ENCODE results near the gene GPR27.

Gene GPR27

GRCh38 chr3:71742621-71743020 is 11.0 kb upstream of the GPR27 start:
- peaks cover 14% of the 10 kb centered on the region for H3K27me3 ChIP-seq (ENCODE audit: control insufficient read depth, insufficient read depth, low read length)
- peaks cover 17% of the 10 kb centered on the region for H3K9me3 ChIP-seq (replicated peaks; ENCODE audit: low read length)
- no peaks in the 10 kb centered on the region for H3K4me1 ChIP-seq (ENCODE audit: control insufficient read depth, insufficient read depth, low read length)
- H3K36me3 ChIP-seq (ENCODE audit: insufficient read depth, low read length): no peaks in the 10 kb centered on the region
- H3K9ac ChIP-seq (ENCODE audit: low read depth, low read length): no peak overlapping the region
- H3K4me3 ChIP-seq (ENCODE audit: low read length): no peak overlapping the region
- no peak overlapping the region for H3K4me2 ChIP-seq (ENCODE audit: low read length)

DNA sequence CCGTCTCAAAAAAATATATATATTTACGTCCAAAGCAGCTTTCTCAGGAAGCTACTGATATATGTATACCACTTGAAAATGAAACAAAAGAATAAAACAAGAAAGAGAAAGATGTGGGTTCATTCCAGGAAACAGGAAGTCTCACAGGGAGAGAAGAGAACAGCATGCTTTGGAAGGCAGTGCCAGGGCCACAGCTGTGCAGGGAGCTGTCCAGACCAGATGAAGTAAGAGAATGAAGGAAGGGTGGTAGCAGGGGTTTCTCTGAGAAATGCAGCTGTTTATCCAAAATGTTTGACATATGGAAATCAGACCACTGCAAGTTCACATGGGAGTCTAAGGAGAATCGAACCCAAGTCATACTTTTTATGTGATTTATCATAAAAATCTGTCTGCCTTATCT is 8.9 kb upstream of the GPR27 start:
- Histone ChIP-seq H3K36me3 (ENCODE audit: insufficient read depth, low read length) (no peaks in the 10 kb centered on the region), H3K4me1 (ENCODE audit: control insufficient read depth, insufficient read depth, low read length) (no peaks in the 10 kb centered on the region), H3K27me3 (ENCODE audit: control insufficient read depth, insufficient read depth, low read length) (peaks cover 9% of the 10 kb centered on the region), H3K9me3 (replicated peaks; ENCODE audit: low read length) (peaks cover 17% of the 10 kb centered on the region), H3K9ac (ENCODE audit: low read depth, low read length) (no peak overlapping the region), H3K4me3 (ENCODE audit: low read length) (no peak overlapping the region), H3K4me2 (ENCODE audit: low read length) (no peak overlapping the region)

DNA sequence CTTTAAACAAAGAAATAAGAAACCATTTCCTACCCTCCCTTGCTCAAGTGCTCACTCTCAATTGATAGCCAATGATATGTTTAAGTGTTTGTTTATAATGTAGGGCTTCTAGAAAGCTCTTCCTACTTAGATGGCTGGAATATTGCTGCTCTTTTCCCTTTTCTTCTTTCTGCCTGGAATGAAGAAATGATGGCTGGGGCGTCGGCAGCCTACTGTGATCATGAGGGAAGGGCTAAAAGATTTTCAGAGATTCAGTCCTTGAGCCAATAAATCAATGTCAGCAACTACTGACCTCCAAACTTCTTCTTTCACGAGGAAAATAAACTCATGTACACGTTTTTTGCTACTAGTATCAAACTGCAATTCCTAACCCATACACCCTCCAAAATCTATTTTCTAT is 2.1 kb upstream of the GPR27 start:
- Histone ChIP-seq H3K4me1 (ENCODE audit: control insufficient read depth, insufficient read depth, low read length) (no peaks in the 10 kb centered on the region), H3K27me3 (ENCODE audit: control insufficient read depth, insufficient read depth, low read length) (peaks cover 62% of the 10 kb centered on the region), H3K9me3 (replicated peaks; ENCODE audit: low read length) (no peaks in the 10 kb centered on the region), H3K9ac (ENCODE audit: low read depth, low read length) (no peak overlapping the region), H3K4me2 (ENCODE audit: low read length) (no peak overlapping the region), H3K4me3 (ENCODE audit: low read length) (no peak overlapping the region), H3K36me3 (ENCODE audit: insufficient read depth, low read length) (no peaks in the 10 kb centered on the region)

- H3K27me3 ChIP-seq (ENCODE audit: control insufficient read depth, insufficient read depth, low read length): peaks cover 75% of the 10 kb centered on the region
- H3K4me2 ChIP-seq (ENCODE audit: low read length): peak overlapping the region; percentile 83
- H3K9me3 ChIP-seq (replicated peaks; ENCODE audit: low read length): no peaks in the 10 kb centered on the region
- H3K36me3 ChIP-seq (ENCODE audit: insufficient read depth, low read length): no peaks in the 10 kb centered on the region
- H3K4me3 ChIP-seq (ENCODE audit: low read length): no peak overlapping the region
- H3K9ac ChIP-seq (ENCODE audit: low read depth, low read length): no peak overlapping the region
- no peaks in the 10 kb centered on the region for H3K4me1 ChIP-seq (ENCODE audit: control insufficient read depth, insufficient read depth, low read length)
Observed at GRCh38 chr3:71752831-71753700, 589 bp upstream of the GPR27 start.

GRCh38 chr3:71754610-71755253 is 1.1 kb downstream of the GPR27 start:
- H3K9ac ChIP-seq (ENCODE audit: low read depth, low read length): no peak overlapping the region
- no peaks in the 10 kb centered on the region for H3K9me3 ChIP-seq (replicated peaks; ENCODE audit: low read length)
- peak overlapping the region; percentile 83 for H3K4me2 ChIP-seq (ENCODE audit: low read length)
- no peaks in the 10 kb centered on the region for H3K4me1 ChIP-seq (ENCODE audit: control insufficient read depth, insufficient read depth, low read length)
- H3K4me3 ChIP-seq (ENCODE audit: low read length): no peak overlapping the region
- H3K27me3 ChIP-seq (ENCODE audit: control insufficient read depth, insufficient read depth, low read length): peaks cover 83% of the 10 kb centered on the region
- H3K36me3 ChIP-seq (ENCODE audit: insufficient read depth, low read length): no peaks in the 10 kb centered on the region

GRCh38 chr3:71758091-71758490 is 4.4 kb downstream of the GPR27 start:
- Histone ChIP-seq H3K27me3 (ENCODE audit: control insufficient read depth, insufficient read depth, low read length) (peaks cover 82% of the 10 kb centered on the region), H3K9ac (ENCODE audit: low read depth, low read length) (no peak overlapping the region), H3K4me1 (ENCODE audit: control insufficient read depth, insufficient read depth, low read length) (no peaks in the 10 kb centered on the region), H3K4me3 (ENCODE audit: low read length) (no peak overlapping the region), H3K4me2 (ENCODE audit: low read length) (no peak overlapping the region), H3K9me3 (replicated peaks; ENCODE audit: low read length) (no peaks in the 10 kb centered on the region), H3K36me3 (ENCODE audit: insufficient read depth, low read length) (no peaks in the 10 kb centered on the region)

DNA sequence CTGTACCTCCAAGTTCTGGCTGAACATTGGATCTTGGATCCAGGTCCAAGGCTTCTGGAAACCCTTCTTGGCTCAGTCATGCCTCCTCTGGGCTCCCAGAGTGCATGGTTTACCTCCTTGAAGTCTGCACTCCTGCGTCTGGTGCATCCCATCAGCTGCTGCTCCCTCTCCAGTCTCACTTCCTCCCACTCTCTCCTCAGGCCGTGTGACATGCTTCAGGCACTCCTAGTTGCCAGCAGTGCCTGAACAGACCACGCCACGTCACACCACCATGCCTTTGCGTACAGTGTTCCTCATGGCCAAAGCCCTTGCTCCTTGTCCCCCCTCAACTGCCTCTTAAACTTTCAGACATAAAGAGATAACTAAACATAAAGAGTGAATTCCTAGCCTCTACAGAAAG is 5.7 kb downstream of the GPR27 start:
- H3K4me3 ChIP-seq (ENCODE audit: low read length): no peak overlapping the region
- H3K36me3 ChIP-seq (ENCODE audit: insufficient read depth, low read length): no peaks in the 10 kb centered on the region
- no peak overlapping the region for H3K4me2 ChIP-seq (ENCODE audit: low read length)
- no peaks in the 10 kb centered on the region for H3K4me1 ChIP-seq (ENCODE audit: control insufficient read depth, insufficient read depth, low read length)
- H3K27me3 ChIP-seq (ENCODE audit: control insufficient read depth, insufficient read depth, low read length): peaks cover 78% of the 10 kb centered on the region
- H3K9ac ChIP-seq (ENCODE audit: low read depth, low read length): no peak overlapping the region
- no peaks in the 10 kb centered on the region for H3K9me3 ChIP-seq (replicated peaks; ENCODE audit: low read length)

- H3K36me3 ChIP-seq (ENCODE audit: insufficient read depth, low read length): no peaks in the 10 kb centered on the region
- H3K27me3 ChIP-seq (ENCODE audit: control insufficient read depth, insufficient read depth, low read length): peaks cover 70% of the 10 kb centered on the region
- H3K4me3 ChIP-seq (ENCODE audit: low read length): no peak overlapping the region
- H3K4me2 ChIP-seq (ENCODE audit: low read length): no peak overlapping the region
- no peaks in the 10 kb centered on the region for H3K9me3 ChIP-seq (replicated peaks; ENCODE audit: low read length)
- no peak overlapping the region for H3K9ac ChIP-seq (ENCODE audit: low read depth, low read length)
- H3K4me1 ChIP-seq (ENCODE audit: control insufficient read depth, insufficient read depth, low read length): no peaks in the 10 kb centered on the region
Observed at GRCh38 chr3:71760140-71760539, 6.5 kb downstream of the GPR27 start.

GRCh38 chr3:71763426-71763825 is 9.8 kb downstream of the GPR27 start:
- H3K9ac ChIP-seq (ENCODE audit: low read depth, low read length): no peak overlapping the region
- H3K4me1 ChIP-seq (ENCODE audit: control insufficient read depth, insufficient read depth, low read length): no peaks in the 10 kb centered on the region
- H3K36me3 ChIP-seq (ENCODE audit: insufficient read depth, low read length): no peaks in the 10 kb centered on the region
- no peak overlapping the region for H3K4me2 ChIP-seq (ENCODE audit: low read length)
- no peaks in the 10 kb centered on the region for H3K9me3 ChIP-seq (replicated peaks; ENCODE audit: low read length)
- H3K4me3 ChIP-seq (ENCODE audit: low read length): no peak overlapping the region
- H3K27me3 ChIP-seq (ENCODE audit: control insufficient read depth, insufficient read depth, low read length): peaks cover 49% of the 10 kb centered on the region

DNA sequence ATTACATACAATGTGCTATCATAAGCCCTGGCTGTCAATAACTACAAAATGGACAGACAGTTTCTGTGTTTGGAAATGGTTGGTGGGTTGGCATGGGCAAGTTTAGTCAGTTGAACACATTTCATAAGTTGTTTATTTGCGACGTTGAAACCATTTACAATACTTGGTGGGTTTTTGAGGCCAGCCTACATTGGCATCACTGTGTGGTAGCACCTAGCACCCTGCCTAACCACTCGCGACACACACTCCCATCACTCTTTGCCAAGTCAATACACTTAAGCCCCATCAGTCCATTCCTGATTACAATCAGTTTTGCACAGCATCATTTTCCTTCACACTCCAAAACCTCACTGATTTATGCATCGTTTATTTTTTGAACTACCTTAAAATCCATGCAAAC is 17.5 kb downstream of the GPR27 start:
- no peak overlapping the region for H3K9ac ChIP-seq (ENCODE audit: low read depth, low read length)

DNA sequence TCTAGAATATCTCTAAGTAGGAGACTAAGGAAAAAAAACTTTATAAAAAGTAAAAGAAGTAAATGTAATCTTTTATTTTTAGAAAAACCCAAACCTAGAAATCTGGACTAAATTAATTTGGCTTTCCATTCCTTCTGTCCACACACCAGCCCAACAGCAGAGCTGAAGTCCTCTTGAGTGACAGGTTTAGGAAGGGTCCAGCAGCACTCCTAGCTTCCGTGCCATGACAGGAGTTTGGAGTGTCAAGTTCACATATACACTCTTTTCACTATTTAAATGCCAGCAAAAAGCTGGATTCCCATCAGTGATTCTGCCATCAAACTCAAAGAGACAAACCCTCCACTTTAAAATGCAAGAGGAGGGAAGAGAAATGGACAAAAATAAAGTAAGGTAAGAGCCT is 18.2 kb downstream of the GPR27 start:
- Histone ChIP-seq H3K27me3 (ENCODE audit: control insufficient read depth, insufficient read depth, low read length) (peaks cover 56% of the 10 kb centered on the region), H3K9ac (ENCODE audit: low read depth, low read length) (no peak overlapping the region), H3K36me3 (ENCODE audit: insufficient read depth, low read length) (no peaks in the 10 kb centered on the region), H3K4me2 (ENCODE audit: low read length) (no peak overlapping the region), H3K4me1 (ENCODE audit: control insufficient read depth, insufficient read depth, low read length) (no peaks in the 10 kb centered on the region), H3K4me3 (ENCODE audit: low read length) (no peak overlapping the region), H3K9me3 (replicated peaks; ENCODE audit: low read length) (no peaks in the 10 kb centered on the region)

More for the DNA sequence above, 17.5 kb downstream of the GPR27 start:
- Histone ChIP-seq H3K4me1 (ENCODE audit: control insufficient read depth, insufficient read depth, low read length) (no peaks in the 10 kb centered on the region), H3K9me3 (replicated peaks; ENCODE audit: low read length) (no peaks in the 10 kb centered on the region), H3K36me3 (ENCODE audit: insufficient read depth, low read length) (no peaks in the 10 kb centered on the region), H3K4me3 (ENCODE audit: low read length) (no peak overlapping the region), H3K4me2 (ENCODE audit: low read length) (no peak overlapping the region), H3K27me3 (ENCODE audit: control insufficient read depth, insufficient read depth, low read length) (peaks cover 59% of the 10 kb centered on the region)

DNA sequence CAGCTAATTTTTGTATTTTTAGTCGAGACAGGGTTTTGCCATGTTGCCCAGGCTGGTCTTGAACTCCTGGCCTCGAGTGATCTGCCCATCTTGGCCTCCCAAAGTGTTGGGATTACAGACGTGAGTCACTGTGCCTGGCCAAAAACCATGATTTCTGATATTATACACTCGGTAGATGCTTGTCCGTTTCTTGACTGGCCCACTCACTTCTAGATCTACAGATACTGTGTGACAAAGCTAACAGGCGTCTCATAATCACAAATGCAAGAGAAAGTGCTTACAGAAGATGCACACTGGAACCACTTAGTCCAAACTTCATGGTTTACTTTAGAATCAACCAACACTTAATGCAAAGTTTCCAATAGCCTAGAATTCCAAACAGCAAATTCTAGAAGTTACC is 22.9 kb downstream of the GPR27 start:
- H3K4me2 ChIP-seq (ENCODE audit: low read length): no peak overlapping the region
- peaks cover 73% of the 10 kb centered on the region for H3K27me3 ChIP-seq (ENCODE audit: control insufficient read depth, insufficient read depth, low read length)
- H3K4me3 ChIP-seq (ENCODE audit: low read length): no peak overlapping the region
- H3K4me1 ChIP-seq (ENCODE audit: control insufficient read depth, insufficient read depth, low read length): no peaks in the 10 kb centered on the region
- H3K9ac ChIP-seq (ENCODE audit: low read depth, low read length): no peak overlapping the region
- no peaks in the 10 kb centered on the region for H3K9me3 ChIP-seq (replicated peaks; ENCODE audit: low read length)
- no peaks in the 10 kb centered on the region for H3K36me3 ChIP-seq (ENCODE audit: insufficient read depth, low read length)
